IPS-11a (cell line): ENCODE data around the gene TMEM169.
"Not testable (repeated sequence)": the region's sequence is repeated elsewhere in the genome, so short reads cannot be mapped to it uniquely, and the experiment has no call there.

Experiments used
- H3K4me3 ChIP-seq: one replicate; pipeline ENCODE4 v1.5.1; 2013; ENCODE audit warnings: low read depth, low read length, control low read depth

The TMEM169 gene

DNA sequence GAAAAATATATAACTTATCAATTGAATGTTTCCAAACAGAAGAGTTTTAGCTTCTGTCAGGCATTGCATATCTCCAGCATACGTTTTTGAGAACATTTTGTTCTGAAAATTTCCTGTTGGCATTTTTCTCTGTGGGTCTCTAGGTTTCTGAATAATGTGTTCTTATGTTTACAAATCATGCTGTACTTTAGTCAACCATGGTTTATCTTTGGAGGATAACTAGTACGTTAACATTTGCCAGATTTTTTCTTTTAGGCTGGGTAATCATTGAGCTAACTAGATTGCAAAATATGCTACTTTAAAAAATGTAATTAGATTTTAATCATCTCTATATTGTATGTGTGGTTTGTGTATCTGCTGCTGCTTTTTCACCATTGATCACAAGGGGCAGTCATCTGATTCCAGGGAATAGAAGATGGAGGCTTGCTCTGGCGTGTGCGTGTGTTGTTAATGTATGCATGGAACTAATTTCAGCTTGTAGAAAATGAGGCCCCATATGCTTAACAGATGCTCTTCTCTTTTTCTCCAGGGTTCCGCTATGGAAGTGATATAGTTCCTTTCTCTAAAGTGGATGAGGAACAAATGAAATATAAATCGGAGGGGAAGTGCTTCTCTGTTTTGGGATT lies 48.7 kb downstream of the TMEM169 start:
- H3K4me3 ChIP-seq: no peak overlapping the region

DNA sequence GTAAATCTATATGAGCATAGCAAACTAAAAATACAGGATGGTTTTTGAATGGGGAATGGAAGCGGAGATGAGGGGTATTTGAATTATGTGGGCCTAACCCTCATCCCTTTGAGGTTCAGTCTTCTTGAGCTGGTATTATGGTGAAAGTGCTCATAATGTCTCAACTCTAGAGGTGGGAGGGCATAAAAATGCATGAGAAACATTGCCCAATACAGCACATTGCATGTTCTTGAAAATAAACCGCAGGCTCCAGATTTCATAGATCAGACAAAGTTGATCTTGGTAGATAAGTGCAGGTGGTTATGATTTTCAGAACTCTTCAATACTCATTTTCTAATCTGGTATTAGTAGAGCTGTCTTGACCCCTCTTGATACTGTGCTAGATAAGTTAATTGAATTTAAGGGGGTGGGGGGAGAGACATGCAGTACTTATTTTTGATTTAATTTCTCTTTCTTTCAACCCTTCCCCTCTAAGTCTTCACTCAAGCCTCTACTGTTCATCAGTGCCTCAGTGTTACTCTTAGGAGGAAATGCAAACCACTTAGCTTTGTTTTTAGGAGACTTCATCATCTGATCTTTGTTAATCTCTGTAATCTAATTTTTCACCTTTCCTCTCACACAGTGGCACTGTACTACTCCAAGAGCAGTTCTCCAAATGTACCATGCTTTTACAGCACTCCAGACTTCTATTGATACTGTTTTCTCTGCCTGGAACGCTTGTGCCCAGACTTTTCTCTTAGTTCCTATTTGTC lies 49.6 kb downstream of the TMEM169 start:
- no peak overlapping the region for H3K4me3 ChIP-seq

DNA sequence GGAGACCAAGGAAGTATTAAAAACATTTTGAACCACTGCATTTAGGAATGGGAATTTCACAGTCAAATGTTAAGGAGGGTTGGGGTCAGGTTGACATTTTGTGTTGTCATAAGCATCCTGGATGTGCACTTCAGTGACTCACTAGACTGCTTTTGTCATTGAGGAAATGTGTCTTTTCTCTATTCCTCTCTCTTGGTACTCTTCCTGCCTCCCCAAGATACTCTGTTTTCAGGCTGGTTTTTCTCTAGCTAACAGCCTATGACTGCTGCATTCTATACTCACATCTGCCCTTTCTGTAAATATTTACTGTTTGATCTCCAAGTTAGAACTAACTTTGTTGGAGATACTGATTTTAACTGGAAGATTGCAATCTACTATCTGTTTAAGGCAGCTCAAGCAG lies 50.9 kb downstream of the TMEM169 start:
- no peak overlapping the region for H3K4me3 ChIP-seq

DNA sequence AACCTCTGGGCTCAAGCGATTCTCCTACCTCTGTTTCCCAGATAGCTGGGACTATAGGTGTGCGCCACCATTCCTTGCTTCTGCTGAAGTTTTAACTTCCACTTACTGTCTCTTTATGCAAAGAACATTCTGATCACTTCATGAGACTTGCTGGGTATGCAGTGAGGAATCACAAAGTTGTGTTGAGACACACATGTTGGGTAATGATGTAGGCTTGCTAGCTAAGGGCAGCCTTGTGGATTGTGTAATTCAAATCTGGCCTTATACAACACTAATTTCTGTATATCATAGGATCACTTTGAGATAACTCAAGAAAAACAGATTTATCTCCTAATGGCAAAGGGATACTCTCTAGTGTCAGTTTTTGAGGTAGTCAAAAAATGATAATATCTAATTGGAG lies 51.7 kb downstream of the TMEM169 start:
- no peak overlapping the region for H3K4me3 ChIP-seq

DNA sequence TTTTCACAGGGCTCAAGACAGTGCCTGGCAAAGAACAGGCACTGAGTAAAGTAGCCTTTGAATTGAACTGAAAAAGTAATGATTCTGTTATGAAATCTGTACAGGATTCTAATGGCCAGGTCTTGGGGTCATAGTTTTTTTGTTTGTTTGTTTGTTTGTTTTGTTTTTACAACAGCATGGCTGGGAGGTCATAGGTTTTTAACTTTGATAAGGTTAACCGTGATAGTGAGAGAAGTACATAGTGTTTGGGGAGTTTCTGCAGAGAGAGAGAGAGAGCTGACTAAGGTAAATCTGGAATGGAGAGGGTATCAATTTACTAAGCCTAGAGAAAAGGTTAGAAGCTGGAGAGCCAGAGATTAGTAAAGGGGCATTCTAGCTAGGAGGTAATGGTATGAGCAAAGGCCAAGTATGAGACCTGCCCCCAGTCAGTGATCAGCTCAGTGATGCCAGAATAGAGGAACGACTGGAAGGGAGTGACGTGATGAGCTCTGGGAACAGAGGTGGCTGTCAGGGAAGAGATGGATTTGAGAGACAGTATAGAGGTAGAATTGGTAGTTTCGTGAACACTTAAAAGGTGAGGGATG lies 53.3 kb downstream of the TMEM169 start:
- H3K4me3 ChIP-seq: no peak overlapping the region

DNA sequence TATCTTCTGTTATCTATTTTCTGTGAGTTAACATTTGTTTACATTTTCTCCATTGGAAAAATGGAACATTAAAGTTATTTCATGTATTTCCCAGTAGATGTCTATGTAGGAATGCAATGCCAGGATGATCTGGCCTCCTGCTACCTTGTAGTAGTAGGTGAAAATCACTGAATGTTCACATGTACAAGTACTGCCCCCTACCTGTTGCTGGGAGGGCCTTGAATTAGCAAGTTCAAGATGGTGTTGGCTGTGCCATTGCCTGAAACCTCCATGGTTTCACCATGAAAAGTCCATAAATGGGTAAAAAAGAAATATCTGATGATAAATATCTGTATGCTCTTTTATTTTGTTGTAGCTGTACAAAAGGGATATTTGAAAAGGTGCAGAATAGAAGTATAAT lies 58.2 kb downstream of the TMEM169 start:
- H3K4me3 ChIP-seq: no peak overlapping the region

DNA sequence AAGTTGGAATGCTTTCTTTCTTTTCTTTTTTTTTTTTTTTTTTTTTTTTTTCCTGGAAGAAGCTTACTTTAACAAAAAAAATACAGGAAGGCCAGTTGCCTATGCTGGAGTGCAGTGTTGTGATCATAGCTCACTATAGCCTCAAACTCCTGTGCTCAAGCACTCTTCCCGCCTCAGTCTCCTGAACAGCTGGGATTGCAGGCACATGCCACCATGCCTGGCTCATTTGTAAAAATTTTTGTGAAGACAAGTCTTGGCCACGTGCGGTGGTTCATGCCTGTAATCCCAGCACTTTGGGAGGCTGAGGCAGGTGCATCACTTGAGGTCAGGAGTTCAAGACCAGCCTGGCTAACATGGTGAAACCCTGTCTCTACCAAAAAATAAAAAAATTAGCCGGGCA lies 59.8 kb downstream of the TMEM169 start:
- H3K4me3 ChIP-seq: not testable (repeated sequence)

DNA sequence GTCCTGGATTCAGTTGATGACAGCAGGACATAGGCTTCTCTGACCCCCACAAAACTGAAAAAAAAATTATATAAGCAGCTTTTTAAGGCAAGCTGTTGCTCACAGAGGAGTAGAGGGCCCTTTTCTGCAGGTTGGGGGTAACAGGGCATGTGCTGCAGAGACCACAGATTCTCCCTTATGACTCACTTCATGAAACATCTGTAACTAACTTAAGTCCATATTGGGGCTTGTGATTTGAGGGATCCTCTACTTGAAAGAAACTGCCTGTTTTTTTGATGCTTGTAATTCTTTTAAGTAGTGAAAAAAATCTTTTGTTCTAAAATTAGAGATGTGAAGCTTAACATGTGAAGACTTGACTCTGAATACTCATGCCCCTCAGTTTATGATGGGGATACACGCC lies 60.8 kb downstream of the TMEM169 start:
- H3K4me3 ChIP-seq: no peak overlapping the region

DNA sequence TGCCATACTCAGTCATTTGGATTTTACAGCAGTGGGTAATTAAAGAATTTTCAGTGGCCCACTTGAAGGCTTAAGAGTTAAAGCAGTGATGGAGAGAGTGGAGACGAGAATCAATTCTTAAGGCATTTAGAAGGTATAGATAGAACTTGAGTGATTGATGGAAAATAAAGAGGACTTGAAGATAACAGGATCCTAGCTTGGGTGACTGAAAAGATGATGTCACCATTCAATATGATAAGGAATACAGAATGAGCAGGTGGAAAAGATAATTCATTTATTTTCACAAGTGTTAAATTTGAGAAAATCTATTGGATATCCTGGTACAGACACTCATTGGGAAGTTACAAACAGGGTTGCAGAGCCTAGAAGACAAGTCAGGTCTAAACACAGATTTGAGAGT lies 62.7 kb downstream of the TMEM169 start:
- H3K4me3 ChIP-seq: no peak overlapping the region

DNA sequence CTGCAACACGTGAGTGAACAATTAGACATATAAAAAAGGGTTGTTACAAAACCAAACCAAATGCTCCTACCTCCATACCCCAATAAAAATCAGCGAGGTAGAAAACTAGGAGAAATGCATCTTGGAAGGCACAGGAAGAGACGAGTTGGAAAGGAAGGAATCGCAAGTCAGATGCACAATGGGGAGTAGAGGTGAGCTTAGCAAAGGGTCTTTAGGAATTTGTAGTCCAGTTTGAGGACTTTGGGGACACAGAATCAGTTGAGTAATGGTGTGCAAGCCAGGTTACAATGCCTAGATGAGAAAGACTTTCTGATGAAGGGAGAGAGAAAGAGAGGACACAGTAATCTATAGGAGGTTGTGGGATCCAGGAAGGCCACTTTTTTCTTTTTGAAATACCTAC lies 63.1 kb downstream of the TMEM169 start:
- H3K4me3 ChIP-seq: no peak overlapping the region

DNA sequence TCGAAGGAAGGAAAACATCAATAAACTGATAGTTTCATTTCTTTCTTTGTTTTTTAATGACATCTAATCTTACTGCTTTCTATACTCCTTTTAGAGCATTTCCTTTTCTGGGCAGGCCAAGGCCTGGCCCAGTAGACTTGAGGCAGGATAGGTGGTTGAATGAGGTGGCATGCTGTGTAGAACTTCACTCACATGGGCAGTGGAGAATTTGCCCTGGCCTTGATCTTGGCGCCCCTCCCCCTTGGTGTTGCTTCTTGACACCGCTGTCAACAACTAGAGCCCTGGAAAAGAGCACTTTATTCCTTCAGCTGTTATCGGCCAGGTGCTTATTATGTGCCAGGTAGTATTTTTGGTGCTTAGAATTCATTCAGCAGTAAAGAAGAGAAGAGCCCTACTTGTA lies 64.9 kb downstream of the TMEM169 start:
- no peak overlapping the region for H3K4me3 ChIP-seq

DNA sequence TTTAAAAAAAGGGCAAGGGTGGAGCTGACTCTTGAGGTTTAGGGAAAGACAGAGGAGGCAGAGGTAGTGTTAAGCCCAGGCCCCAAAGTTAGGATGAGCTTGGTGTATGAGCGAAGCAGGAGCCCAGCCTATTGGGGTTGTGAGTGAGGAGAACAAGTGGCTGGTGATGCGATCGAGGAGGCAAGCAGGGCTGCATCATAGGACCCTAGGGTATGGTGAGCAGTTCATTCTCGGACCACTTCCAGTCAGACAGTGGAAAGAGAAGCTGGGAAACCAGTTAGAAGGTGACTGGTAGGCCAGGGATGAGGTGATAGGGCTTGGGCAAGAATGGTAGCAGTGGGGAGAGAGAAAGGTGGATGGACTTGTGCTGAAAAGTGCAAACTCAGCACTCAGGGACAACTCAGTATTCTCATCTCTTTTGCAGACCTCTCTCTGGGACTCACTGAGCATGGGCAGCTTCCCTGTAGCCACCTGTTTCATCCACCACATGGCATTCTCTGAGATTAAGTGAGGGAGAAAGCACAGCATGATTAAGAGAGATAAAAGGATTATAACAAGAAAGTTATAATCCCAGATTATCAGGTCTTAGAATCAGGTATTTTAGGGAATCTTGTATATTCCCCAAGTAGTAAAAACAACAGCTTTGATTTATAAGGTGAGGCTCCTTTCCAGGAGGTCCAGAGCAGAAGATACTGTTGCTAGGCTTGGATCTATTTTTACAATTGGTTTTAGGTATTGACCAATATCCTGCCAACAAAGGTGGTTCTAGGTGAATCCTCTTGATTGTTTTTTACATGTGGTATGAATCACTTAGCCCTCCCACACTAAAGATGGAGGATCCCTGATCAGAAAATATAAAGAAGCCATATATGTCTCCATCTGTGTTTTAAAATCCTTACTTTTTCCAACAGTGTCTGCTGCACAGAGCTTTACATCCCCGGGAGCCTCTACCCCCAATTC lies 65.7 kb downstream of the TMEM169 start:
- no peak overlapping the region for H3K4me3 ChIP-seq

DNA sequence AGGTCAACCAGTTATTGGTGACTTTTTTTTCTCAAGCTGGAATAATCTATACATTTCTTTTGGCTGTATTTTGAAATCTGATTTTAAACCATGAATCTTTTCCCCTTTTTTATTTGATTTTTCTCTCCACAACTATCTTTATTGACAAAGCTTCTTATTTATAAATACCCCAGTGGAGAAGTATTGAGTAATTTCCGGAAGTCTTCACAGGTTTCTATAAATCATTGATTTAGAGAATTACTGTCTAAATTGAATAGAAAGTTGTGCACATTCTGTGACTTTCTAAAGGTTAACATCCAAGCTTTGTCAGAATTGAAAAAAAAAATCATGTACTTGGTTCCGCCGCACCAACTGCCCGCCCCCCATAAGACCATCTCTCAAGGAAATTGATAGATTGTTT lies 67.3 kb downstream of the TMEM169 start:
- H3K4me3 ChIP-seq: no peak overlapping the region

DNA sequence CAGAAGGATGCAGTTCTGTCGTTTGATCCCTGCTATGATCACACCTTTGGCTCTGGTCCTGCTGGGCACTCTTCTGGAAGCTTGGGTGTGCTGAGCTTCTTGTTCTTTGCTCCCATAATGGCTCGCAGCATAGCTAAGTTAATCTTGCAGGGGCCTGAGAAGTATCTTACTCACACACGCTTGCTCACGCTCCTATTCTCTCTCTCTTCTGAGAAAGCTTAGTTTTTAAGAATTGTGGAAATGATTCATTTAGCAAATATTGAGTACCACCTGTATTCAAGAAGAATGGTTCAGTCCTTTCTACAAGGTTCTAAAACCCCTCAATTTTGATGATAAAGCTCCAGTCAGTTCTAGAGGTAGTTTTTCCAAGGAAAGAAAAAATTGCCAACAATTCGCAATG lies 68.0 kb downstream of the TMEM169 start:
- H3K4me3 ChIP-seq: no peak overlapping the region

DNA sequence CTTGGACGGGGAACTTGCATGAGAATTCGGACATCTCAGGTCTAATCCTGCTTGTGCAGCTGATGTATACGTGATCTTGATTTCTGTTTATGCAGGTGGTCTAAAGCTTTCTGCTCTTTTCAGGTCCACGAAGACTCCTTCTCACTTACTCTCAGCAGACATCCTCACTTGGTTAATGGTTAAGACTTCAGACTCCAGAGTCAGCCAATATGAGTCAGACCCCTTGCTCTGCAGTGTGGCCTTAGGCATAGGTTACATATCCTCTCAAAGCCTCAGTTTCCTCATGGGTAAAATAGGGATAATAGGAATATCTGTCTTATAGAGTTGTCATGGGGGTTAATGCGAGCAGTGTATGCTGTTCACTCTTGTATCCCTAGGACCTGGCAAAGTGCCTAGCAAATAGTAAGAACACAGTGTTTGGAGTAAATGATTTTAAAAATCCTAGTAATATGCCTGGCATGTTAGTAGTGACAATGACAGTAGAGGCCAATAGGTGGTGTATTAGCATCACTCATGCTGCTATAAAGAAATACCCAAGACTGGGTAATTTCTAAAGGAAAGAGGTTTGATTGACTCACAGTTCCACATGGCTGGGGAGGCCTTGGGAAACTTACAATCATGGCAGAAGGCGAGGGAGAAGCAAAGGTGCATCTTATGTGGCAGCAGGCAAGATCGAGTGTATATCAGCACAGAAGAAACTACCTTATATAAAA lies 69.8 kb downstream of the TMEM169 start:
- H3K4me3 ChIP-seq: no peak overlapping the region
